ENCODE measurements around the gene PSMG3.

Gene PSMG3

DNA sequence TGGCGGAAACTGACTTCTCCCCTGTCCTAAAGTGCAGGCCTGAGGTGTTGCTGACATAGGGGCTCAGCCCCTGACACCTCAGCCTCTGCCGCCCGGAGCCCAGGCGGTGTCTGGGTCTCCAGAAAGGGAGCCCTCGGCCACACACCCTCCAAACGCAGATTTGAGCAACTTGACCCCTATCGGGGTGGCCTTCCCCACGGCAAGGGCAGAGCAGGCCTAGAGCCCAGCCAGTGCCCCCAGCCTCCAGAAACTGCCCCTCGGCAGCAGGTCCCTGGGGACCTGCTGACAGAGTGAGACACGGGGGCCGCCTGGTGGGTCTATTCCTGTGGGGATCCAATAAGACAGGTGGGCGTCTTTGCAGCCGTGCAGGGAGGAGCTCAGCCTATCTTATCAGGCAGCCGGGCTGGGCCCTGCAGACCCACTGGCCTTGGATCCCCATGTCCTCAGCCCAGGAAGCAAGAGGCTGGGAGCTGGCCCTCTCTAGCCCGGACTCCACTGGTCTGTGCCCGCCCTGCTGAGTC, 24.9 kb downstream of the PSMG3 start:
- DNase-seq (ENCODE audit: low spot score): no peak

- no peak for DNase-seq (ENCODE audit: low spot score)
These were observed 25.5 kb downstream of the PSMG3 start for GRCh38 chr7:1544178-1544895.

DNA sequence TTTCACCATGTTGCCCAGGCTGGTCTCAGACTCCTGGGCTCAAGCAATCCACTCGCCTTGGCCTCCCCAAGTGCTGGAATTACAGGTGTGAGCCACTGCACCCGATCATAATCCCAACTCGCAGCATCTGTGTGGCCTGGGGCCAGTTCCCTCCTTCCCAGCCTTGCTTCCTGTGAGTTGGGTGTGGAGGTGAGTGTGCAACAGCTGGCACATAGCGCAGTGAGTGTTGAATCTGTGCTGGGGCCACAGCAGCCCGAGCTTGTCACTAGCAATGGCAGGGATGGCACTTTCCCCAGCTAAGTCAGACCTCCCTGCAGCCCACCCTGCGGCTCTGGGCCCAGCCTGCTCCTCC, 26.0 kb downstream of the PSMG3 start:
- DNase-seq (ENCODE audit: low spot score): no peak

DNA sequence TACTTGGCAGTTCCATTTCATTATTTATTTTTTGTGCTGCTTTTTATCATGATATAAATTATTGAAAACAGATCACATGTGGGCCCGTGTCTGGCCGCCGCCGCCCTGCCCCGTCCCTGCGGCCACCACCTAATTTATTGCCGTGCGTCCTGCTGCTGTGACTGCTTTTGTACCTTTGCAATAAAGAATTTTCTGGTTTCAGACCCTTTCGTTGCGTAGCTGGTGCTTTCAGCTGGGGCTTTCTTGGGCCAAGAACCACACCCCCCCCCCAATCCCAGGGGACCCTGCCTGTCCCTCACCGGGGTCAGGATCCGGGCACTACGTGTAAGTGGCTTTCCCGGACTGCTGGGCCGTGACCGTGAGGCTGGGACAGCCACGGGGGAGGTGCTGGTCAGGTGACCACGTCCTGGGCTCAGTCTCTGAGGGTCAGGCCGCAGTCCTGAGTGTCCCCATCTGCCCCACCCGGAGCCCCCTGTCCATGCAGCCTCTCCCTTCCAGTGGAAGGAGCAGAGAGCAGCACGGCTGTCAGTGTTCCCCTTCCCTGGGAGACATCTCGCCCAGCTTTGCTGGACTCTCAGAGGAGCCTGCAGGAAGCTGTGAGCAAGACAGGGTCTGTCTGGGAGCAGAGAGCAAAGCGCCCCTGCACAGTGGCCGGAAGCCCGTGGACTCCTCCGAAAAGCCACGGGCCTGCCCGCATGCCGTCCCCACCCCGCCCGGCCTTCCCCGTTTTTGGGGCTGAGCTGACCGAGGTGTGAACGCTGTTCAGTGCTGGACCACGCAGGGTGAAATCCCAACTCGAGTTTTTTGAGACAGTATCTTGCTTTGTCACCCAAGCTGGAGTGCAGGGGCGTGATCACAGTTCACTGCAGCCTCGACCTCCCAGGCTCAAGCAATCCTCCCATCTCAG, 26.7 kb downstream of the PSMG3 start:
- no peak for DNase-seq (ENCODE audit: low spot score)

DNA sequence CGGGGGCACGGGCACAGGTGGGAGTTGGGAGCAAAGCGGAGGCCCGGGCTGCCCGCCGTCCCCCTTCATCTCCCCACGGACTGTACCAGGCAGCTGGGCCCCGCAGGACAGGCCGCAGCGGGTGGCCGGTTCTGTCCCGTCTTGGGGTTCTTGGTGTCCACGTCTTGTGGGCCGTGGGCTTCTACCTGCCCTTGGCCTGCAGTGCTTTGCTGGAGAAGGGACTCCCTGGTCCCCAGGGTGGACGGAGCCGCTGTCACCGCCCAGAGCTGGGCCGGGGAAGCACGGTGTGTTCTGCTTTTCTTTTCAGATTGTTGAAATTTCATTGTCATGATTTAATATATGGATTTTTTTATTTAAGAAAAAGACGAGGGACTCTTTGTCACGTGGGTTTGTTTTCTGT, 27.5 kb downstream of the PSMG3 start:
- DNase-seq (ENCODE audit: low spot score): no peak

DNA sequence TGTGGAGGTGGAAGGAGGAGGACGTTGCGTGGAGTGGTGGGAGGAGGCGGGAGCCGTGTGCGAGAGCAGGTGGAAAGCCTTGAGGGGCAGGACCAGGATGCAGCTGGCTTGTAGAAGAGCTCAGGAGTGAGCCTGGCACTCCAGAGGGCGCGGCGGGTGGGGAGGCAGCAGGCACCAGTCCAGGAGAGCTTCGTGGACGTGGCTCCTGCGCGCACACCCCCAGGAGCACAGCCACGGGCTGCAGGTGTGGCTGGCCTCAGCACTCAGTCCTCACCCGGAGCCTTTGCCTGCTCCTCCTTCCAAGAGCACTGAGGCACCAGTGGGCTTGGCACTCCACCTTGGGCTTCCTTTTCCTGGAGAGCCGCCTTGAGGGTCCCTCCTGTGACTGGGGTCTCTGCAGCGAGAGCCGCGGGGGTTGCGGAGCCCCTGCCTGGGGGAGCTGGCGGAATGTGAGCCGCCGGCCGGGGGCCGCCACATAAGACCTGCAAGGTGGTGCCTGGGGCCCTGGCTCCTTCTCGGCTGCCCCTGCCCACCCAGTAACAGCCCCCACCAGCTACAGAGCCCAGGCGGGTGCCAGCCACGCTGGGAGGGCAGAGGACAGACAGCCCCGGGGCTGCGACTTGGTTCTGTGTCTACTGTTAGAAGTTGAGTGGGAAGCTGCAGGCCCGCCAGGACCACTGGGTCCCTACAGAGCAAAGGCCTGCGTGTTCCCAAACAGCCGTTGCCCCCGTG, 28.2 kb downstream of the PSMG3 start:
- DNase-seq (ENCODE audit: low spot score): no peak

GRCh38 chr7:1540776-1541271, 29.0 kb downstream of the PSMG3 start:
- DNase-seq (ENCODE audit: low spot score): no peak

GRCh38 chr7:1539882-1540775, 29.7 kb downstream of the PSMG3 start:
- DNase-seq (ENCODE audit: low spot score): no peak

DNA sequence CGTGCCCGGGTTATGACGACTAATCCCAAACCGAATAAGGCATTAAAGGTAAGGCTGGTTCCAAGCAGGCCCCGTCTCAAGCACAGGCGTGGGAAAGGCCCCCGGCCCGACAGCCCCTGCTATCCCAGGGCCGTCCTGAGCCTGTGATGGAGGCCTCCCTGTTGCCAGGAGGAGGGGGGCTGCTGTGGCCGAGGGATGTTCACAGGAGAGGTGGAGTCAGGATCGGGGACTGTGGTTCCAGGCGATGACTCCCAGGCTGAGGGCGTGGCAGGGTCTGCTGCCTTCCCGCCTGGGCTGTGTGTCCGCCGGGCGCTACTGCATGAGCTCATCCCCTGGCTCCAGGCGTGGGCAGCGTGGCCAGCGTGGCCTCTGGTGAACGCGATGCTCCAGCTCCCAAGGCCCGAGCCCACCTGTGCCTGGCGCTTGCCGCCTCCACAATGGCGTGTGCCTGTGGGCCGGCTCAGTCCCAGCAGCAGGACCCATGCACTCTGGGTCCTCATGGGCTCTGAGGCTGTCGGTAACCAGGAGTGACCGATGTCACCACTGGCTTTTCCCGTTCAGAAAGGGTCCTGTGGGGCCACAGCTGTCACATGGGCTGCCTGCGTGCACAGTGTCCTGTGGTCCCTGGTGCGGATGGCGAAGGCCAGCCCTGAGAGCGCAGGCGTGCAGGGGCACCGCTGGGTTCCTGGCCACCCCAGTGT, 30.5 kb downstream of the PSMG3 start:
- no peak for DNase-seq (ENCODE audit: low spot score)

GRCh38 chr7:1538544-1539180, 31.2 kb downstream of the PSMG3 start:
- DNase-seq (ENCODE audit: low spot score): no peak

DNA sequence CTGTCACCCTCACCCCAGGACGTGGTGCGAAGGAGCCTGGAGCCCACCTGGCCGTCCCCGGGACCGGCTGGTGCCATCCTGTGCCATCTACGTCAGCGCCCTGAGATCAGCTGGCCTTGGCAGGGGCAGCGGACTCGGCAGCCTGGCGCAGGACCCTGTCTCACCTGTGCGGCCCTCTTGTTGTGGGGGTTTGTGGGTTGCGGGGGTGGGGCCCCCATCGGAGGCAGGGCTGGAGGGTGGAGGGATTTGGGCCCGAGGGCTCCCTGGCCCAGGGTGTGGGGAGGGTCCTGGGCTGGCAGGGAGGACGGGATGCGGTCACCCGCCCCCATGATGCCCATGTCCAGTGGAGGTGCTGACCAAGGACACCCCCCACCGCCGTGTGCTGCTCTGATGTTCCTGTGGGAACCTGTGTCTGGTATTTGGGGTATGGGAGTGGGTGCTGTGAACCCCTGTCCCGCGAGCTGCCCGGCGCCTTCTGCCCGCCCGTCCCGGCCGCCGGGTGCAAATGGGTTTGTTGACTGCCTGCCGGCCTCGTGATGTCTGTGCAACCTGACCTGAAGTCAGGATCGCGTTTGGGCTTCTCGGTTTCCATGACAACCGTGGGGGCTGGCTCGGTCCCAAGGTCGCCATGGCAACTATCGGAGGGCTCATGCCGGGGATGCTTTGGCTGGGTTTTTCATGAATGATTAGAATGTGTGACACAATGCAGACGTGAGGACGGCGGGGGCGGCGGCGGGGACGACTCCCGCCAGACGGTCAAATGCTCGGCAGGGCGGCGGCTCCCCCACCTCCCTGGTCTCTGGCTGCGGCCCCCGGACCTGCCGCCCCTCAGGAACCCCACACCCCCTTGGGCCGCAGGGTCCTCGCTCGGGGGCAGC, 32.1 kb downstream of the PSMG3 start:
- peak; percentile 72 for DNase-seq (ENCODE audit: low spot score)

DNA sequence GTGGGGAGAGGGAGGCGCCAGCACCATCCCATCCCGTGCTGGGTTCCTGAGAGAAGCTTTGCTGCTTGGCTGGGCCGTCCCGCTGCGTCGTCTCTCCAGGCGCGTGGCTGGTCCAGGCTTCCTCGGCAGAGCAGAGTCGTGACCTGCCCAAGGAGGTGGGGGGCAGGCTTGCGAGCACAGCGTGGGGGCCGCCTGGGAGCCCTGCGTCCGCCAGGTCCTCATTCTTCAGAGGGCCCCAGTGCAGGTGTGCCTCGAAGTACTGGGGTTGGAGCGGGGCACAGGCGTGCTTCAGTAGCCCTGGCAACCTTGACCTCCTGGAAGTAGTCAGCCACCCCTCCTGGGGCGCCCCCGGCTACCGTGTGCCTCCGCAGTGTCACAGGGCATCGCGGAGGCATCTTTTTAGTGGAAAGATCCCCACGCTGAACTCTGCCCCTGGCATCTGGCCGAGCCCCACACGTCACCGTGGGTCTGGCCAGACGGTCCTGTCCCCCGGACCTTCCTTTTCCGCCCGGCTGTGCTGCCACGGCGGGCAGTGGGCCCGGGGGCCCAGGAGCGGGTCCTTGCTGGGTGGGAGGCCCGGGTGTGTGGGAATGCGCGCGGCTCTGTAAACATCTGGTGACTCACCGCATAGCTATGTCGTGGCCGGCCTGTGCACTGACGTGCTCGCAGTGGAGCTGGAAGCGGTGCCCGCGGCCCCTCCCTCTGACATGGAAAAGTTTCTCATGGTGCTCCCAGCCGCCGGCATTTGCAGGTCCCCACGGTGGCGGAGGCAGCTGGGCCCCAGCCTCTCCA, 32.9 kb downstream of the PSMG3 start:
- peak; percentile 78 for DNase-seq (ENCODE audit: low spot score)

DNA sequence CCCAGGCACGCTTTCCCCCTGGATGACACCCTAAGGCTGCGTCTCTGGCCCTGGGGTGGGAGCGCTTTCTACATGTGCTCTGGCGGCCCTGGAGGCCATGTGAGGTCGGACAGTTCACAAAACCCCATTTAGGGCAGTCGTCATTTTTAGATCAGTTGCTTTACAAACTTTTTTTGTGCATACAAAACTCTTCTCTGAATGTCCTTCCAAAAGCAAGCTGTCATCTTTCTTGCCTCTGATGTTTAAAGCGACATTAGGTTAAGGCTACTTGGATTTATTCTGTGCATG, 33.4 kb downstream of the PSMG3 start:
- DNase-seq (ENCODE audit: low spot score): no peak

GRCh38 chr7:1535701-1536454, 34.0 kb downstream of the PSMG3 start:
- DNase-seq (ENCODE audit: low spot score): no peak

DNA sequence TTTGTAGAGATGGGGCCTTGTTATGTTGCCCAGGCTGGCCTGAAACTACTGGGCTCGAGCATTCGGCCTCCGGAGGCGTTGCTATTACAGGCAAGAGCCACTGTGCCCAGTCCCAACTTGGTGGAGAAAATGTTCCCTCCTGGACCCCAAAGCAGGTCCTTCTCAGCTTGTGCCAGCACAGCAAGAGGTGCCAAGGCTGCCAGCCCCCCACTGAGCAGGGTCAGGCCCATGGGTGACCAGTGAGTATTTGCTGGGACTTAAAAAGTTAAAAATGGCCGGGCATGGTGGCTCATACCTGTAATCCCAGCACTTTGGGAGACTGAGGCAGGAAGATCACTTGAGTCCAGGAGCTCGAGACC, 34.8 kb downstream of the PSMG3 start:
- no peak for DNase-seq (ENCODE audit: low spot score)

DNA sequence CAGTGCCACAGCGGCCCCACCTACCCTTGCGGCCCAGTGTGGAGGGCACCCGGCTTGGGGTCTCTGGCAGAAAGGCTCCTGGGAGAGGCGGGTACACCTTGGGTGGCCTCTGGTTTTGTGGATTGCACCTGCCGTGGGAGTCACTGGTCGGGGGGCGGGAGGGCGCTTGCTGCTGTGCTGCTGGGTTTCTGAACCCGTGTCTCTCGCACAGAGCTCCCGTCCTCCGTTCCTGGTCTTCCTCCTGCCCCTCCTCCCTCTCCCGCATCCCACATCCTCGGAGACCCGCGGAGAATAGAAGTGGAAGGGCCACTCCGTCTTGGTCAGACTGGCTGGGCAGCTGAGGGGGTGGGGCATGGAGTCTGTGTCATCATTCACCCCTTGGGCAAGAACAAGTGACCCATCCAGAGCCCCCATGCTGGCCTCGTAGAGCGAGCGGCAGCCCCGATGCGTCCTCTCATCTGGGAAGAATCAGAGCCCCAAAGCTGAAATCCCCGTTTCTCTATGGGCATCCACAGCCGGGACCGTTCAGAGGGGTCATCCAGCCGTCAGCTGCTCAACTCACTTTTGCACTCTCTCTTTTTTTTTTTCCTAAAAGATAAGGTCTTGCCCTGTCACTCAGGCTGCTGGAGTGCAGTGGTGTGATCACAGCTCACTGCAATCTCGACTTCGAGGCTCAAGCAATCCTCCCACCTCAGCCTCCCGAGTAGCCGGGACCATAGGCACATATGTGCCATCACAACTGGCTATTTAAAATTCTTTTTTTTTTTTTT, 35.3 kb downstream of the PSMG3 start:
- no peak for DNase-seq (ENCODE audit: low spot score)
